NCI-H1092 (cell line): ENCODE results near the gene RHOBTB1.
"Not testable (repeated sequence)": the region's sequence is repeated elsewhere in the genome, so short reads cannot be mapped to it uniquely, and the experiment has no call there.

Experiments used
- DNase-seq: peaks from one replicate; lab custom pipeline; 2025; lab: John Stamatoyannopoulos, UW

Gene RHOBTB1

DNA sequence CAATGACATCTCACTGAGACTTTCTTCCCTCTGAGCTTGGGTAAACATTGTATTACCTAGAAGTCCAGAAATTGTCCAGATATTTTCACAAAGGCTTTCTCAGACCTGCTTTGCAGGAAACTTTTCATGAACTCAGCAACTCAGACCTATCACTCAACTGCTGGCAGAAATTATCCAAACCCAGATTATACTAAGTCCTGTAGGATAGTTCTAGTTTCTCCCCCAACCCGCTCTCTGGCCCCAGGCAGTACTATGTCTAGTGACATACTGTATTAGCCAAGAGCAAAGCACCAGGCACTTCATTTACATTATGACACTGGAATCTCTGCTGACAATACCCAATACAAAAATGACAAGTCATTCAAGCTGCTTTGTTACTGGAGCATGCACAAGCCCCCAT lies 75.0 kb downstream of the RHOBTB1 start:
- no peak for DNase-seq

DNA sequence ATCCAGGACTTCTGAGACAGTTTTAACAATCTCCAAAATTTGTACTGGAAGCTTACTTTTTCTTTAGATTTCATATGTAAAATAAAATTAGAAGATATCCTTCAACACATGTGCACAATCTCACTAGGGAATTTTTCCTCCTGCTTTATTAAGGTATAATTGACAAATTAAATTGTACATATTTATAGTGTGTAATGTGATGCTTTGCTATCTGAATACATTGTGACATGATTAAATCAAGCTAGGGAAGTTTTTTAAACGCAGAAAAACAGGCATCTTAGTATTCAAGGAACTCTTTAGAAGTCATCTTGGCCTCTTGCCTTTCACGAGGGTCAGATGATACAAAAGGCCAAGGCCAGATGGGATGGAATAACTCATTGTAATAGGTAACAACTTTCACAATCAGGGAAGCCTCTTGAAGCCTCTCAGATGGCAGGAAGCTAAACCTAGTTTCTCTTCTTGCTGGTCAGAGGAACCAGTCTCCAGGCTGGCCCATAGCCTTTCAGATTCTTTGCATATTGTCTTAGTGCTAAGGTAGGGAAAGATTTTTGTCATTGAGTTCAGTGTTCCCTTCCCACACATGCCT lies 78.7 kb downstream of the RHOBTB1 start:
- no peak for DNase-seq

DNA sequence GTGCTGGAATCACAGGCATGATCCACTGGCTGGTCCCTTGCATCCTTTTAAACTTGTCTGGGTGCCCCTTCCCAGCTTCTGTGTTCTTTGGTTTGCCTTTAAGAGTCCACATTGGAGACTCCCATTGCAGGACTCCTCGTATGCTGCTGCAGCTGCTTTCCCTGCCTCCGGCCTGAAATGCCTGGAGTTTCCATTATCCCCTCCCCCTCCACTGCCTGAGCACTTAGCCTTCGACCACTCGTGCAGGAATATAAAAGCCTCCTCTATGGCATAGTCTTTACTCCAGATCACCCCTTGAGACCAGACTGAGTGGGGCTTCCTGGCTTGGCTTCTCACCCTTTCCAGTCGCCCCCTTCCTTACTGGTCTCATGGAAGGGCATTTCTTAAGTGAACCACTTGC lies 80.2 kb downstream of the RHOBTB1 start:
- no peak for DNase-seq

DNA sequence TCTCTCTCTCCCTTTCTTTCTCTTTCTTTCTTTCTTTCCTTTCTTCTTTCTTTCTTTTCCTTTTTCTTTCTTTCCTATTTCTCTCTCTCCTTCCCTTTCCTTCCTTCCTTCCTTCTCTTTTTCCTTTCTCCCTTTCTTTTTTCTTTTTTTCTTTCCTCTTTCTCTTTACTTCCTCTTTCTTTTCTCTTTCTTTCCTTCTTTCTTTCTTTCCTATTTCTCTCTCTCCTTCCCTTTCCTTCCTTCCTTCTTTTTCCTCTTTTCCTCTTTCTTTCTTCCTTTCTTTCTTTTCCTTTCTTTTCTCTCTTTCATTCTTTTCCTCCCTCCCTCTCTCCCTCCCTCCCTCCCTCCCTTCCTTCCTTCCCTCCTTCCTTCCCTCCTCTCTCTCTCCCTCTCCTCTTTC lies 81.5 kb downstream of the RHOBTB1 start:
- no peak for DNase-seq

DNA sequence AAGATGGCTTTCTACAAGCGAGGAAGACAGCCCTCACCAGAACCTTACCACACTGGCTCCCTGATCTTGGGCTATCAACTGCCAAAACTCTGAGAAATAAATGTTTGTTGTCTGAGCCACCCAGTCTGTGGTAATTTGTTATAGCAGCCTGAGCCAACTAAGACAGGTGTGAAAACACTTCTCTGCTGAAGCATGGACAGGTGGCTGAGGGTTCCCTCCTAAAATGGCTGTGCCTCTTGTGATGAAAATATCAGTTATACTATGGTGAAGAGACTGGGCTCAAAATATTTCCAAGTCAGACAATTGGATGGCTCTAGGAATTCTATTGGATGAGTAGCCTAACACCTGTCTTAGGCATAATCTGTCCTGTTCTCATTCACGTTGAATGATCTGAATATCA lies 87.6 kb downstream of the RHOBTB1 start:
- DNase-seq: no peak

DNA sequence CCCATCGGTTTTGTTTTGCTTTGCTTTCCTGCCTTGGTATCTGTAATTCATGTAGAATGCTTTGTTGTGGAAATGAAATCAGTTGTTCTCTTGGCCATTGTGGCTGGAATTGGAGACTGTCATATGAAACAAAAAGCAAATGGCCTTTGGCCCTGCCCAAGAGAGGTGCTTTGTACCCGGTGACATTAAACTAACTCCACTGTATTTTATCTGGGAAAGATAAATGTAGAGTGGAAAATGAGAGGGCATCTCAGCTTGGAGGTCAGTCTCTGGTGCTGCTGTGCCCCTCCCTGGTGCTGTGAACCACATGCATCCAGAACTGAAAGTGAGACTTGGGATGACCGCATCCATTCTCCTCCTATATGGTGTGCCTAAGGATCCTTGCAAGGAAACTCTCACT lies 90.3 kb downstream of the RHOBTB1 start:
- DNase-seq: no peak

DNA sequence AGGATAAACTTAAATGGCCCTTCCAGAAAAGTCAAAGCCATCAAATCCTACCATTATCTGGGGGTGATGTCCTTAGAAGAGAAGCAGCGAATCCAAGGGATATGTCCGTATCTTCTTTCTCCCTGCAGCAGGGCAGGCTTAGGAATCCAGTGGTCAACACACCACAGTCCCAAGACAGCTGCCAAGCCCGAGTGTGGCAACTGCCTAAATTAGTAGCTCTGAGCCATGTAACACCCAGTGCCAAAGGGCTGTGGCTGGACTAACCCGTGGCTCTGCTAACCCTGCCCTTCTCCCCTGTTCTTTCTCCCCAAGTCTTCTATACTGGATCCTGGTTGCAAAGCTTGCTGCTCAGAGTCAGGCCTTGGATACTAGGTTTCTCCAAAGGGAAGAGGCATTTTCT lies 90.9 kb downstream of the RHOBTB1 start:
- DNase-seq: no peak

DNA sequence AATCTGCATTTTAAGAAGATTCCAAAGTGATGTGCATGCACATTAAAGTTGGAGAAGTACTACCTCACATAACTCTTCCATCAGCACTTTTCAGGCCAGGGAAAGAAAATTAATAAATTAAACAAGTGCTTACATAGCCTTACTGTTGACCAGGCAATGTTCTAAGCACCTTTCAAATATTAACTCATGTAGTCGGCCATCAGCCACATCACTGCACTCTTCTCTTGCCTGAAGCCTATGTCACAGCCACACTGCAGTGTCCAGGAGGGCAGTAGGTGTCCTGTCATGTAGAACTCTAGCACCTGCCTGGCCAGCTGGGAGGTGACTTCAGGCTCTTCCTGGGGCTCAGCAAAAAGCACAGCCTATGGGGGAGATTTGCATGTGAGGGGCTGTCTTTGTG lies 94.2 kb downstream of the RHOBTB1 start:
- DNase-seq: no peak

DNA sequence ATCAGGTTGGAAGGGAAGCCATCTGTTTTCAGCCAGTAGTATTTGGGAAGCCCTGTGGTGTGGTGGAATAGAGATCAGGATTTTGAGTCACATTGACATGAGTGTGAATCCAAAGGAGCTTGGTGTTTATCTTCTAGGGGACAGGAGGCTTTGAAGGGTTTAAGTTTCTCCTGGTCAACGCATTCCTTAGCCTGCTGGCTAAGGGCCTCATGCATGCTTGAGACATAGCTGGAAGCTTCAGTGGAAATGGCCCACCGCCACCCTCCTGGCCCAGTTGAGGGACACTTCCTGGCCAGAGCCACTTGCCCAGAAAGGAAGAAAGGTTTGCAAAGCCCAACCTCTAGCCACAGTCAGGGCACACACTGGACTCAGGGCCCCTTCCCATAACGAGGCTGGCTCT lies 94.8 kb downstream of the RHOBTB1 start:
- DNase-seq: no peak

DNA sequence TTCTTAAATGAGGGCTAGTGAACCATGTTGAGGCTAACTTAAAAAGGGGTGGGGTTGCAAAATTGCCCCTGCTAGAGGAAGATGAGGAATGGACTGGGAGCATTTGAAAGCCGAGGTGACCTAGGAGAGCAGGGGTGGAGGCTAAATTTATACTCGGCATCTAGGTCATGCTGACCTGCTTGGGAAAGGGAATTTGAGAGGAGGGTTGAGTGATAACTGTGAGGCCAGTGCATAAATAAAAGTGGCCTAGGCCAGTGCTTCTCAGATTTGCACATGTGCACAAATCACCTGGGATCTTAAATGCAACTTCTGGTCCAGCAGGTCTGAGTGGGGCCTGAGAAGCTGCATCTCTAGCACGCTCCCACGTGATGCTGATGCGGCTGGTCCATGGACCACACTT lies 95.3 kb downstream of the RHOBTB1 start:
- no peak for DNase-seq

DNA sequence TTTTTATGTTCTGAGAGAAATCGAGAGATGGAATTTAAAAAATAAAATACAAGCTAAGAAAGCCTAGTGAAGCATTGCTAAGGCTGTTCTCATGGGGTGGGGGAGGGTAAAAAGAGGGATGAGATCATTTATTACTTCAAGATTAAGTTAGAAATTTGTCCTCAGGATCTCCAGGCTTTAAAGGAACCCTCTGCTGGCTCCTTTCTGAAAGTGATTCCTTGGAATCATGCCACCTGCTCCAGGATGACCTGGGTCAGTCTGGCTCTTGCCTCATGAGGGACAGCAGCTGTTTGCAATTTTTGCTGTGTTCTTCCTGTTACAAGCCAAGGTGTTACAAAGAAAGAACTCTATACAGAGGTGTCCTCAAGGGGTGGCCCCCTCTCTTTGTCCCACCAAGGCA lies 95.9 kb downstream of the RHOBTB1 start:
- no peak for DNase-seq

DNA sequence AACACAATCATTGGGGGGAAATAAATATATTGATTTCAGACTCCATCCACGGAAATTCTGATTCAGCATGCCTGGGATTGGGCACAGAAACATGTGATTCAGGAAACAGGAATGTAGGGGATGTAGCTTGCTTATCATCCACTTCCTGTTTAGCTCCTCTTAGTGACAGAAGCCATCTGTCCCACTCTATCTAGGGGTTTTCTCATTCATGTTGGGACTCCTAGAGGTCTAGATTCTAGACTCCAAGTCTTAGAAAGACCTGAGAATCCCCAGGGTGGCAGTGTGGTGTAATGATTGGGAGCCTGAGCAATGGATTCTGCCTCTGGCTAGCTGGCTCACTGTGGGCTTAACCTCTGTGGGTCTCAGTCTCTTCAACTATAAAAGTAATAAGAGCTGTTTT lies 97.8 kb downstream of the RHOBTB1 start:
- DNase-seq: no peak

DNA sequence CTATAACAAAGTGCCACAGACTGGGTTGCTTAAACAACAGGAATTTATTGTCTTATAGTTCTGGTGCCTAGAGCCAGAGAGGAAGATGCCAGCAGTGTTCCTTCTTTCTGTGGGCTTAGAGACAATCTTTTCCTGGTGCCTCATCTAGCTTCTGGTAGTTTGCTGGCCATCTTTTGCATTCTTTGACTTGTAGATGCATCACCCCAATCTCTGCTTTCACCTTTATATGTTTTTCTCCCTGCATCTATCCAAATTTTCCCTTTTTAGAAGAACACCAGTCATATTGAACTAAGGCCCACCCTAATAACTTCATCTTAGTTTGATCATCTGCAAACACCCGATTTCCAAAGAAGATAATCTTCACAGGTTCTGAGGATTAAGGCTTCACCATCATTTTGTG lies 98.9 kb downstream of the RHOBTB1 start:
- no peak for DNase-seq

DNA sequence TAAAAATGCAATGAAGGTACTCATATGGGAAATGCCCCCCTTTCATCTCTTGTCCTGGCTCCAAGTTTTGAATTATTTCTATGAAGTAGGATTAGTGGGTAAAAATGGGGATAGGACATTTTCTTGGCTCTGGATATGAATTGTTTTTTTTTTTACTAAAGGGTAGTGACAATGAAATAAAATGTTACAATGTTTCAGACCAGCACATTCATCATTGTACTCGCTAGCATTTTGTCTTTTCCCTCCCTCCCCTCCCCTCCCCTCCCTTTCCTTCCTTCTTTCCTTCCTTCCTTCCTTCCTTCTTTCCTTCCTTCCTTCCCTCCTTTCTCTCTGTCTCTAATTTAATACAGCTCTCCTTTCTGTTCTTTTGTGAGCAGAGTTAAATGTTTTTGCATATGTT lies 101.3 kb downstream of the RHOBTB1 start:
- no peak for DNase-seq

DNA sequence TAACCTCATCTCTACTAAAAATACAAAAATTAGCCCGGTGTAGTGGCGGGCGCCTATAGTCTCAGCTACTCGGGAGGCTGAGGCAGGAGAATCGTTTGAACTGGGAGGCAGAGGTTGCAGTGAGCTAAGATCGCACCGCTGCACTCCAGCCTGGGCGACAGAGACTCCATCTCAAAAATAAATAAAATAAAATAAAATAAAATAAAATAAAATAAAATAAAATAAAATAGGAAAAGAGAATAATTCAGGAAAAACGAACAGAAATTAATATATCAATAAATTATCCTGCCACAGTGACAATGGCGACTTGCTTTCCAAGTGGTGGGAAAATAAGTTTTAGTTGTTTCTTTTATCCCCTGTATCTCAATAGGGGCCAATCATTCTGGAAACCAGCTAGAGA lies 102.8 kb downstream of the RHOBTB1 start:
- DNase-seq: not testable (repeated sequence)

DNA sequence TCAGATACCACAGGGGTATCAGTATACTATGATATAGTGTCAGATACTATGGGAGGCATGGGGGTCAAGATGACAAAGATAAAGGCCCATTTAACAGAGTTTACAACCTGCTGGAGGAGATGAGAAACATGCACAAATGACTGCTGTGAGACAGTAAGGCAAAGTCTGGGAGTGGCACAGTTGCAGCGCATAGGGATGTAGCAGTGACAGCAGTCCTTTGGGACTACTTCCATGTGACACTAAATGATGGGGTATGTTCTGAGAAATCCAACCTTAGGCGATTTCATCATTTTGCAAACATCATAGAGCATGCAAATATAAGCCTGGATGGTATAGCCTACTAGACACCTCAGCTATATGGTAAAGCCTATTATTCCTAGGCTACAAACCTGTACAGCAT lies 108.9 kb downstream of the RHOBTB1 start:
- DNase-seq: no peak

DNA sequence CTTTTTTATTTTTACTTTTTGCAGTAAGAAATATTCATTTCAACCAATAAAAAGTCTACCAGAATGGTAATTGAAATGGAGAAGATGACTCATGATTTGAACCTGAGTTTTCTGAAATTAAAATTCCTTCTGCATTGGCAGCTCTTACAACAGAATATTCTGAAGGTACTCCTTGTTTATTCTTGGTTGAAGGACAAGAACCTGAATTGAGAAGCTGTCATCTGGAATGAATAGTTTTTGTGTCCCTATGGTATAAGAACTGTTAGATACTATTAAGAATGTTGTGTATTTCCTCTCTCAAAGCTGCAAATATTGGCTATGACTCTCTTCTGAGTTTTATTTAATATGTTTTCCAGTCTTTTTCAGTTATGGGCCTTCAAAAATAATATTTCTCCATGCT lies 109.6 kb downstream of the RHOBTB1 start:
- no peak for DNase-seq

DNA sequence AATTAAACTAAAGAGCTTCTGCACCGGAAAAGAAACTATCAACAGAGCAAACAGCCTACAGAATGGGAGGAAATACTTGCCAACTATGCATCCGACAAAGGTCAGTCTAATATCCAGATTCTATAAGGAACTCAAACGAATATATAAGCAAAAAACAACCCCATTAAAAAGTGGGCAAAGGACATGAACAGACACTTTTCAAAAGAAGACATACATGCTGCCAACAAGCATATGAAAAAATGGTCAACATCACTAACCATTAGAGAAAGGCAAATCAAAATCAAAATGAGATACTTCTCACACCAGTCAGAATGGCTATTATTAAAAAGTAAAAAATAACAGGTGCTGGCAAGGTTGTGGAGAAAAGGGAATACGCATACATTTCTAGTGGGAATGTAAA lies 111.8 kb downstream of the RHOBTB1 start:
- DNase-seq: not testable (repeated sequence)

DNA sequence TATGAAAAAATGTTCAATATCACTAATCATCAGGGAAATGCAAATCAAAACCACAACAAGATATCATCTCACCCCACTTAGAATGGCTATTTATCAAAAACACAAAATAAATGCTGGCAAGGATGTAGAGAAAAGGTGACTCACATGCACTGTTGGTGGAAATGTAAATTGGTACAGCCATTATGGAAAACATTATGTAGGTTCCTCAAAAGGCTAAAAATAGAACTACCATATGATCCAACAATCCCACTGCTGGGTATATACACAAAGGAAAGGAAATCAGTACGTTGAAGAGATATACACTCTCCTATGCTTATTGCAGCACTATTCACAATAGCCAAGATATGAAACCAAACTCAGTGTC lies 115.5 kb downstream of the RHOBTB1 start:
- no peak for DNase-seq

DNA sequence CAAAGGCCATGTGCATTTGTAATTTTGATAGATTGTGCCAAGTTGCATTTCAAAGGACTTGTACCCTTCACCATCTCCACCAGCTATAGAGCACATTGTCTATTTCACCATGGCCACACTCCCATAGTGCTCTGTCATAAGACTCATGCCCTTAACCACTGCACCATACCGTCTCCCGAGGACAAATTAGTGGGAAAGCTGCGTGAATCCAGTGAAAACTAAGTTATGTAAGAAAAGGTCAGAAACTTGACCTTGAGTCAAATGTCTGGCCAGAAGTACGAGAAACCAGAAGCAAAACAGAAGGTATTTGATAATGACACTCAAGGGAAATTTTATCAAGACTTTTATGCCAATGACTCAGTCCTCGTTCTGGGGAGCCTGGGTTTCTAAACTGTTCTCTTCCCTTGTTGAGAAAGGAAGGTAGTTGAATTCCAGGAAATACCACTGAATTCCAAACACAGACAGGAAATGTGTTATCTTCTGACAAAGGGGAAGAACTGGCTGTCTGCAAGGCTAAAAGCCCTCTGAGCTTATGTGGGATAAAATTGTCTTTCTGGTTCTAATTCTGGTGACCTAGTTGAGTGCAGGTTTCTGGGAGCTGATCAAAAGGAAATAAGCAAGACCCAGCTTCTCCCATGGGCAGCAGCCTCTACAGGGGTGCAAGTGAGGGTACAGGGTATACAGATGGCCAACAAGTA lies 116.0 kb downstream of the RHOBTB1 start:
- no peak for DNase-seq

DNA sequence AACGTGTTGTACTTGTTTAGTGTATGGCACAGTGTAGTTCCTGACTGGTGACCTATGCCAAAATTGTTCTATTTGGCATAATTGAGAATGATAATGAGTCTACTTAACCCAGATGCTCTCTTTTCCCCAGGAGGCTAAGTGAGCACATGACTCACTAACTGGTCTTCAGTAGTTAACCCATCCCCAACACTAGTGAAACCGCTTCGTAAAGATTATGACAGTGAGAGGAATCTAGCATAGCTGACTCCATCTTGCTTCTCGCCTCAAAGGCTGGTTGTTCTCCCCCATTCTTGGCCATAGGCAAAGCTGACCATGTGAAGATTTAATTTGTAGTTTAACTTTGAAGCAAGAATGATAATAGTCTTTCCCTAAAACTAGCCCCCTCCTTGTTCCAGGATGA lies 118.5 kb downstream of the RHOBTB1 start:
- DNase-seq: no peak

DNA sequence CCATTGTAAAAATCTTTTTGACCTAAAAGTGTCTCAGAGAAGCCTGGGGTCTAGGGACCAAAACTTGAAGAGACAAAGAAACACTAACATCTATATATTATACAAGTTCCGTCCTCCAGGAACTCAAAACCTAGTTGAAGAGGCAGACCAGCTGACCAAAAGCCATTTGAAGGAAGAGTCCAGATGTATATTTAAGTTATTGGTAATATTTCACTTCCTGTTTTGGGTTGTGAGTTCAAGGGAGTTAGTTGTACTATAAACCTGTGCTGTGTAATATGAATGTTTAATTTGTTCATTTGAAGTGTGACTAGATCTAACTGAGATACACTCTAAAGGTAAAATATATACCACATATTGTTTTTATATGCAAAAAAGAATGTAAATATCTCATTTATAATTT lies 120.7 kb downstream of the RHOBTB1 start:
- no peak for DNase-seq

DNA sequence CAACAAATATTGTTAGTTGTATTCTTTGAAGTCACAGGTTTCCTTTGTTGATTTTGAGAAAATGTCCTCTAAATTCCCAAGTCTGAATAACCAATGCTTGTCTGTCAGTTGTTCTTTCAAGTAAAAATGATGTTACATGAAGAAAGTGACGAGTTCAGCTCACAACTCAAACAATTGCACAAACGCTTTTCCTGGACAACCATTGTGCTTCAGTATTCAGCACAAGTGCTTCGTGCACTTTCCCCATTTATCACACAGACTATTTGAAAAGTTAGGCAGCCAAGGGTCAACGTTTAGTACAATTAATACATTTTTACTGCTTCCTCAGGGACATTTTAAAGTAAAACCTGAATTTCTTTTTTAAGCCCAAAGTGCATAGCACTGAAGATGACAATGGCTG lies 121.2 kb downstream of the RHOBTB1 start:
- DNase-seq: no peak

DNA sequence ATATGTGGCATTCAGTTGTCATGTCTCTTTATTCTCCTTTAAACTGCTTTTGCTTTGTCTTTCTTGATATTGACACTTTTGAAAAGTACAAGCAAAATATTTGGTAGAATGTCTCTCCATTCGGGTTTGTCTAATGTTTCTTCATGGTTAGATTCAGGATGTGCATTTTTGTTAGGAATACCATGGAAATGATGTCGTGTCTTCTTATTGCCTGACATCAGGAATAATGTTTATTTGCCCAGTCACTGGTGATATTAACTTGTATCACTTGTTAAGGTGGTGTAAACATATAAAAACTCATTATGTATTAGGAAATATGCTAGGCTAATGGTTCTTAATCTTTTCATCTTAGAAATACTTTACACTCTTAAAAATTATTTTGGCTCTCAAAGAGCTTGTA lies 122.3 kb downstream of the RHOBTB1 start:
- no peak for DNase-seq
